CD4-positive, alpha-beta T cell treated with Interferon alpha-2 for 1 hour (primary cell): Measurements from ENCODE around the gene OR6V1.
A peak's percentile ranks its signal among the peaks of the same experiment; 100 is the strongest.

Source experiments
- DNase-seq, 2 donors: peaks; one replicate each; pipeline ENCODE4 v3.0.0-alpha.2; 2020 to 2022

Gene OR6V1

GRCh38 chr7:143052041-143052440 lies at the start of gene OR6V1:
OR6V1 (plus strand) TSS chr7:143052341; CDS start chr7:143052341, 0 bp downstream.
- no peak for DNase-seq

- DNase-seq = no peak
Measured at GRCh38 chr7:143002898-143003297, 49.2 kb upstream of the OR6V1 start.

DNA sequence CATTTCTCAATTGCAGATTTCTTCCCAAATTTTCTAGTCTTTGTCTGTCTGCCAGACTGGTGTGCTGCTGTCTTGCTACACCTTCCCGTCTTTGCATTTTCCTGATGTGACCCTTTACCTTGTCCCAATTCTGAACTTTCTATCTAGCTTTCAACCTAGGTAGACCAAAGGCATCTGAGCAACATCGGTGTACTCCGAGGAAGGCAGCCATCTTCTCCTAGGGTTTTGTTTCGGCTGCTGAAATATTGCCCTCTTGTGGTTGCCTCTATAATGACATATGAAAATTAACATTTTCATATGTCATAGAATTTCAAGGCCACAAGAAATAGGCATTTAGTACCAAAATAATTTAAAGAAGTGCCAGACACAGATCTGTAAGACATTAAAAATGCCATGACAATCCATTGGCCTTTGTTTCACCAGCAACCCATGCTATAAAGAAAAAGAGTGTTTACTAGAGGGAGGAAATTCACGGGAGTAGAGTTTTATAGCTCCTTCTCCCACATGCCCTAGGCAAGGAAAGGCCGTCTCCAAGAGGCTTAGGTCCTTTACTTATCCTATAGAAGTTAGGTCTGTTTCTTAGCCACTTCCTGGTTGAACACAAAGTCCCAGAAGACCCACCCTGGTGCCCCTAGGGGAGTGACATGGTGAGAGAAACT lies 48.6 kb upstream of the OR6V1 start:
- DNase-seq = peak; percentile 43 to 77

- no peak for DNase-seq
Measured at GRCh38 chr7:143005632-143006260, 46.4 kb upstream of the OR6V1 start.

GRCh38 chr7:143008007-143008901 lies 43.9 kb upstream of the OR6V1 start:
- DNase-seq = peak; percentile 78 to 83

GRCh38 chr7:143012001-143012400 lies 40.1 kb upstream of the OR6V1 start:
- no peak for DNase-seq

GRCh38 chr7:143012409-143012808 lies 39.7 kb upstream of the OR6V1 start:
- no peak for DNase-seq

DNA sequence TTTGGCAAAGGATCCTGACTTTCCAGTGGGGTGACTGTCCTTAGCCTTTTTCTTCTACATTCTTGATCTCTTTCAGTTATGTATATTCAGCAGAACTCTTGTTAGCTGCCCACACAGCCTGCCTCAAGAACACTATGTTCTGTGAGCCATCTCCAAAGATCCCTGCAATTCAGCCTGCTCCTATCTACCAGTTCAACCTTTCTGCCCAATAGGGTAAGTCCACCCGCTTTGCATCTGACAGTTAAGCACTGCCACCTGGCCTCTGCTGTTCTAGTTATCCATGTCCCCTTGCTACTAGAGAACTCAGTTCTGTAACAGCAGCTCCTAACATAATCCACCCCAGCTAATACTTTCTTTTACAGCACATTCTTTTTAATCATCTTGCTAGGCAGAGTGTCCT lies 38.7 kb upstream of the OR6V1 start:
- no peak for DNase-seq

DNA sequence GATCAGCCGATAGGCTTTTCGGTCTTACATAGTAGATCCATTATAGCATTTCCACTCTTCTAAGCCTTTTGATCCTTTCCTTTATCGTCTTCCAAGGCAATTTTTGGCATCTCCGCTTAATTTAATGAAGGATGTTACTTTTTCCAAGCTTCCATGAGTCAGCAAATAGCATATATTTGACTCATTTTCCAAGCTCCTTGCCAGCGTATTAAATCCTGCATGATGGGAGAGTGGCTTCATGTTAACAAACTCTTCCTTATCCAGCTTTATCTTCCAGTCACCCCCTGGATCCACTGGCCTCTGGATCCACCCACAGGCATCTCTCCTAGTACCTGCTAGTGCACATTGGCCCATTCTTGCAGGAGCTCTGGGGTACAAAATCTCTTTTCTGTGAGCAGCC lies 38.2 kb upstream of the OR6V1 start:
- DNase-seq = no peak

DNA sequence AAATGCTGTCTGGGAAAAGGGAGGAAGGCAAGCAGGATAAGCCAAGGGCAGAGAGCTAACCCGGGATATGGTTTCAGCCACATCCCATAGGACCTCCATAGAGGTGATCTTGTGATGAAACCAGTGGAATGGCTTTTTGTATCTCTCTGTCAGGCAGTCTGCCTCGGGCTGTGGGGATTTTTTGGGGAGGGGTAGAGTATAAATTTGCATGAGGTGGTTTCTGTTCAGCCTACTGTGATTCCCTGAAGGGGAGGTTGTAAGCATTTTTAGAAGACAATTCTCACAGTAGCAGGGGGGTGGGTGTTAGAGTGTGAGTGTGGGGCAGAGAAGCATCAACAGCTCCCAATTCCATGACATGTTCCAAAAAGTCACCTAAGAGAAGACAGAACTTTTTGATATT lies 37.1 kb upstream of the OR6V1 start:
- DNase-seq = peak in 1 of 2 donors; percentile 38

GRCh38 chr7:143015926-143016490 lies 36.1 kb upstream of the OR6V1 start:
- DNase-seq = no peak

DNA sequence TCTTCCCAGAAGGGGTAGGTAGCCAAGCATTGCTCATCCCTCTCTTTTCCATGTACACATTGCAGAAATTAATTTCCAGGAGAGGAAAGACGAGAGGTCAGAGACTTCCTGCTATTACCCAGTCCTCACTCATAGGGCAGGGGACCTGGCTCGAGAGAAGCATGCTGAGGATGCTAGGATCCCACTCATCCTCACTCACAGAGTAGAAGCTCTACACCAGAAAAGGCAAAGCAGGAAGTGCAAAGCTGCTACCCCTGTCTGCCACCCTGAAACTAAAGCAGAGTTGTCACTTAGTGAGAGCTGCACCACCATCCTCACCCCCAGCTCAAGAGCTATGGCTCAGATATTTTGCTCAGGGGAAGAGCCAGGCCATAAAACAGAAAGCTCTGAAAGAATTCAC lies 35.1 kb upstream of the OR6V1 start:
- no peak for DNase-seq

DNA sequence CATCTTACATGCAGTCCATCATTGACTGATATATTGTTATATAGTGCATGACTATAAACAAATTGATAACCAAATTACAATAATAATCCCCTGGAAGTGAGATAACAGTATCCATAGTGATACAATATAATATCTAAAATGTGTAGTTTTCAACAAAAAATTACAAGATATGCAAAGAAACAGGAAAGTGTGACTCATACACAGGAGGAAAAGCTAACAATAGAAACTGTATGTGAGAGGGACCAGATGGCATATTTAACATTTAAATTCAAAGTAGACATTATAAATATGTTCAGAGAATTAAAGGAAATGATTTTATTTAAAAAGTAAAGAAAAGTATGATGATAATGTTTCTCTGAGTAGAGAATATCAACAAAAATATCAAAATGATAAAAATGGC lies 33.2 kb upstream of the OR6V1 start:
- no peak for DNase-seq

- DNase-seq = no peak
Measured at GRCh38 chr7:143023047-143023446, 29.1 kb upstream of the OR6V1 start.

DNA sequence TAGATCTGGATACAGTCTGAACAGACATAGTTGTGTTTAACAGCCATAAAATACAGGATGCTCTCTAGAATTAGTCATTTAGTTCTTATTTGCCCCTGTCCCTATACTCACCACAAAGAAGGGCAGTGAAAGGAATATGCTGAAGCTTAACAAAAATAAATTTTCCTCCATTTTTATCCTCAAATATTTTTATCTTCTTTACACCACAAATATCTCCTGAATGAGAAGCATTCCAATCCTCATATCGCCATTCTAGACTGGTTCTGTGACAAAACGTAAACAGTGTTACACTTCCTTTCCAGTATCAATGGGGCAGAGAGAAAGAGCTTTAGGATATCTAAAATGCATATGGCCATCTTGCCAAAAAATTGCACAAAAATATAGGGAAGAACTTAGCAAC lies 26.8 kb upstream of the OR6V1 start:
- DNase-seq = no peak

- no peak for DNase-seq
Measured at GRCh38 chr7:143027032-143027431, 25.1 kb upstream of the OR6V1 start, which contains the start of gene OR9A2. OR9A2 (minus strand) TSS chr7:143027132; CDS start chr7:143027132, 0 bp downstream.

- no peak for DNase-seq
Measured at GRCh38 chr7:143027683-143028082, 24.5 kb upstream of the OR6V1 start.

DNA sequence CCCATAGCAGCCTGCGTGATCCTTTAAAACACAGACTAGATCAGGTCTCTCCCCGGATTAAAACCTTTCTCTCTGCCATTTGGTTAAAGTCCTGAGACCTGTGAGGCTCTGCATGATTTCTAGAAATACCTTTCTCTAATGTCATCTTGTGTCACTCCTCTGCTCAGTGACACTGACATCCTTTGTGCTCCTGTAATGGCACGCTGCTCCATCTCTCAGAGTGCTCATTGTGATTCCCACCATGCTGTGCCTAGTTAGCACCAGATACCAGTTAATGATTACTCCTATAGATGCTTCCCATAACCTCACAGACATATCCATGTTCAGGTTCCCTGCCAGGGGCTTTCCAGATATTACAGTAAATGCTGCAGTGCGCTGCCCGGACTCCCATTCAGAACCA lies 13.5 kb upstream of the OR6V1 start:
- no peak for DNase-seq

GRCh38 chr7:143040209-143040715 lies 11.9 kb upstream of the OR6V1 start:
- no peak for DNase-seq

DNA sequence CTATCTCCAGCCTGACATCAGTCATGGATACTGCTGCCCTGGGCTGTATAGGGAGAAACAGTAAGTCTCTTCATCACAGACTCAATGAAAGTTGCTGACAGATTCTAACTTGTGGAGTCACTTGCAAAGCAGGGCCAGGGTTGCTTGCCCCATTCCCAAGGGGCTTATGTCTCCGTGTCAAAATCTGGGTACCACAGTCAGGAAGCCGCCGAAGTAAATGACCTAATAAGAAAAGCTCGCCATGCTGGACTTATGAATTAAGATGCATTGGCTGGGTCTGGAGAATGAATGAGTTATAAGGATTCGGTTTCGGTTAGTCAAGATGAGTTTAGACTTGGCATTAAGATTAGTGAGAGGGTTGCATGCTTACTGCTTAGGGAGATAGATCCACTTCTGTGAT lies 10.8 kb upstream of the OR6V1 start:
- DNase-seq = no peak

DNA sequence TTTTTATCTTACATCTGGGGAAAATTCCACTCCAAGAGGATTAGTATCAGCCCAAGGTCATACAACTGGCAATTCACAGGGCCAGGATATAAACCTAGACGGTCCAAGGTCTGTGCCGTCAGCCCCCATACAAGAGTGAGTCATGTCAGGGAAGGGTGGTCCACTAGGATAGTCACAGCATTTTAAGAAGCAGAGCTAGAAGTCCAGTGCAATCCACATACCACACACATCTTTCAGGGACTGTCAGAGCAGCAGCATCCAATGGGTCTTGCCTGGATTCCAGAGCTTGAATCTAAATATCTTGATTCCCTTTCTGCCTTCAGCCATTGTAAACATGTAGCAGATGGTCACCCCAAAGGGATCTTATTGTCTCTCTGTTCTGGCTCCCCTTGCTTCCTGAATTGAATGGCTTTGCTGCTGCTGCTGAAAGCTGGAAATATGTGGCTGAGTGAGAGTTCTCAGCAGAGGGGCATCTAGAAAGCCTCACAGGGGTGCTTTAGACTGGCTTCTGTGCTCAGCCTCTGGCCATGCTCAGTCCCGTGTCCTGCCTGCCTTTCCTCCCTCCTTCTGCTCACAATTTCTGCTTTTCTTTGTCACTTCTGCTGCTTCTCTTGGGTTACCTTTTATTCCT lies 9.9 kb upstream of the OR6V1 start:
- no peak for DNase-seq

DNA sequence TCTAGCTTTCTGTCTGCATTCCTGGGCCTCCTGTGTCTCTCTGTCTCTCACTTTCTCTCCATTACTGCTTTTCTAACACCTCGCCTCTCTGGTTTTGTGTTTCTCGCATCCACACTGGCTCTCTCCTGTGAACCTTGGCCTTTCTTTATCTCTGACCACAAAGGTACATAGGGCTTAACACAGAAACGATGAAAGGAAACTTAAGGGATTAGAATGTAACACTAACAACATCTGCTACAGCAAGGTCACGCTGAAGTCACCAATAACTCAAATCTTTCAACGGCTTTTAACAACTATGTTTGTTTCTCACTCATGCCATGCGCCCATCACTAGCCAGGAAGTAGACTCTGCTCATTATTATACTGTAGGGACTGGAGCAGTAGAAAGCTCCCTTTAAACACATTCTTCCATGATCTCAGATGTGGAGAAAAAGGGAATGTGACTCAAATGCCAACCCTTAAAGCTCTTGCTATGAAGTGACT lies 9.3 kb upstream of the OR6V1 start:
- no peak for DNase-seq

DNA sequence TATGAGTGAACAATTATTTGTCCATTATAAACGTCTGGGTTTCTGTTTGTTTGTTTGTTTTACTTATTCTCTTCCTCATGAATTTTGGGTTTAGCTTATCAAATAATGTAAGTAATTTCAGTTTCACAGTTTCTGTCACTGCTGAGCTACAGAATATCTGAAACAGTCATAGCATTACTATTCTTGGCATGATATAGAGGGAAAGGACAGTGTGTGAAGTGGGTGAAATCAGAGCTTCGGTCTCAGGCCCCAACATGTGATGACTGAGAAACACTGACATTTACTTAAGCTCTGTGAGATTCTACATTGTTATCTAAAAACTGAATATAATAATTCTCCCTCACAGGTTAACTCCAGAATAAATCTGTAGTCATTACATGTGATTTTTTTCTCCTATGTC lies 8.8 kb upstream of the OR6V1 start:
- no peak for DNase-seq
